Upper lobe of right lung (tissue), 1 donor: ENCODE data around the gene ZNF524. TPM values are rescaled to one million over a fixed set of nuclear protein-coding genes. Genes with fewer than 3 reads are reported as not detected.
A peak's percentile ranks its signal among the peaks of the same experiment; 100 is the strongest.

Source experiments
- ATAC-seq: fragments of 200-7000 bp; cut with Tn5 transposase; one replicate; pipeline ENCODE4 v1.9.1; 2020; ENCODE audit warnings: mild to moderate bottlenecking, moderate library complexity
- DNase-seq: peaks from one replicate; pipeline ENCODE4 v3.0.0-alpha.2; 2020
- H3K27ac ChIP-seq: fragments of 200-600 bp; one replicate; pipeline ENCODE4 v1.8.0; 2022
- H3K27me3 ChIP-seq: fragments of 200-600 bp; one replicate; pipeline ENCODE4 v1.8.0; 2022; ENCODE audit warnings: mild to moderate bottlenecking
- H3K36me3 ChIP-seq: fragments of 200-600 bp; one replicate; pipeline ENCODE4 v1.8.0; 2022
- H3K4me1 ChIP-seq: fragments of 200-600 bp; one replicate; pipeline ENCODE4 v1.8.0; 2022
- H3K4me3 ChIP-seq: fragments of 200-600 bp; one replicate; pipeline ENCODE4 v1.8.0; 2022; ENCODE audit warnings: mild to moderate bottlenecking
- H3K9me3 ChIP-seq: fragments of 200-600 bp; one replicate; pipeline ENCODE4 v1.8.0; 2022
- CTCF ChIP-seq: fragments of 200-600 bp; IDR thresholded peaks from one replicate; pipeline ENCODE4 v1.8.0; 2022; ENCODE audit warnings: antibody characterized with exemption
- intact Hi-C: fragments of 100-400 bp; cut with DNase I; formaldehyde crosslinking; loops from one replicate; pipeline ENCODE4 v1.11.0; 2022
- long read RNA-seq: library from polyadenylated mRNA; unstranded; transcript quantifications from one replicate; pipeline ENCODE4 v2.0.0, GENCODE V29; 2021
- total RNA-seq: library from RNA; stranded (reverse); fragmentation: NEBNext Ultra II Directional; extraction: Animal tissue kit (Norgen Biotek cat#: 25700); gene quantifications from one replicate; pipeline ENCODE4 v1.2.1, GENCODE V29; 2021
- donor health status: DM: no; HTN: yes; CAD: no; lungs with severe emphysema.

The ZNF524 gene, protein sequence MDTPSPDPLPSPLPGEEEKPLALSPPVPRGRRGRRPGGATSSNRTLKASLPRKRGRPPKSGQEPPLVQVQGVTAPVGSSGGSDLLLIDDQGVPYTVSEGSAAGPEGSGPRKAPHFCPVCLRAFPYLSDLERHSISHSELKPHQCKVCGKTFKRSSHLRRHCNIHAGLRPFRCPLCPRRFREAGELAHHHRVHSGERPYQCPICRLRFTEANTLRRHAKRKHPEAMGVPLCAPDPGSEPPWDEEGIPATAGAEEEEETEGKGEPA
- 28.6 TPM for total RNA-seq
- long read RNA-seq, transcript ZNF524-201 (2 exons, 1,102 nt) = major isoform, 44 of 54 reads
- long read RNA-seq, transcript ZNF524-203 (1 exons, 1,260 nt) = minor isoform, 10 of 54 reads
- long read RNA-seq, partial matches to known transcripts = 0 of 54 reads
- long read RNA-seq, other reads (novel, unspliced or antisense) = 0 of 54 reads

DNA sequence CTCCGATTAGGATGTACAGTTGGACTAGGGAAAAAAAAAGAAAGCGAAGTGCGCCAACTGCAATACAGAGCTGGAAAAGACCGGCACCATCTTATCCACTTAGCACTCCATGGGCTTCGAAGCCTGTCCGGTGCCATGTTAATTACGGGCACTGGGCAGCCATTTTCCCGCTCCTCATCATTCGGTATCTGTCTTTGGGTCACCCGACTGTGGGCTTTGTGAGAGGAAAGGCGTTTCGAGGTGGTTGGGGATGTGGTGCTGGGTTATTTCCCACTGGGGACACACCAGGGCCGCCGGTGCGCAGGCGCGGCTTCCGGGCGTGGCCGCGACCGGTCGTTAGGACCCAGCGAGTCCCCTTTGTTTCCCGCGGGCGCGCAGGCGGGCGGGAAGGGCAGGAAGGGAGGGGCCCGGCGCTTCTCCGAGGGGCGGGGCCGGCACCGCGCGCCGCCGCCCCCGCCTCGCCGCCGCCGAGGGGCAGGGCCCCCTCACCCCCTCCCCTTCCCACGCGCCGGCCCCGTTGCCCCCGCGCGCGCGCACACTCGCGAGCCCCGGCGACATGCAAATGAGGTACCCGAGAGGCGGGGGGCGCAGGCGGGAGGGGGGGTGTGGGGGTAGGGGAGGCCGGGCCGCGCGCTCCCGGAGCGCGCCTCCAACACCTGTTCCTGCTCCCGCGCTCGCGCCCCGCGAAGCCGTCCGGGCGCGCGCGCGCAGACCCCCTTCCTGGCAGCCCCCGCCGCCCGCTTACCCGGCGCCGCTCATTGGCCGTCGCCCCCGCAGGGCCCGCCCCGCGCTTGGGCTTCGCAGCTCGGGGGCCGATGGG, at the start of gene ZNF524:
TSS of gene ZNF524 (plus strand) at position 447 of the 820 bp plus-strand sequence. CDS start 1,825 bp downstream, outside the sequence.
- peak; percentile 71 for ATAC-seq
- peaks cover 23% of the 10 kb centered on the region for H3K36me3 ChIP-seq
- H3K27me3 ChIP-seq = no peaks in the 10 kb centered on the region
- no peaks in the 10 kb centered on the region for H3K9me3 ChIP-seq
- H3K4me3 ChIP-seq = peak within 1 kb of the TSS; percentile 92
- DNase-seq = peak; percentile 95
- no peak for TF ChIP-seq CTCF
- peaks cover 17% of the 10 kb centered on the region for H3K4me1 ChIP-seq
- H3K27ac ChIP-seq = peak within 1 kb of the TSS; percentile 96
- intact Hi-C loops = no loop called here

- Histone ChIP-seq H3K4me1 (no peaks in the 10 kb centered on the region), H3K36me3 (no peaks in the 10 kb centered on the region), H3K9me3 (no peaks in the 10 kb centered on the region), H3K27ac (no peak overlapping the region), H3K27me3 (no peaks in the 10 kb centered on the region), H3K4me3 (no peak overlapping the region)
- DNase-seq (no peak), ATAC-seq (no peak)
- intact Hi-C loops = no loop called here
- no peak for TF ChIP-seq CTCF
Observed at GRCh38 chr19:55550321-55550650, 49.8 kb upstream of the ZNF524 start.

DNA sequence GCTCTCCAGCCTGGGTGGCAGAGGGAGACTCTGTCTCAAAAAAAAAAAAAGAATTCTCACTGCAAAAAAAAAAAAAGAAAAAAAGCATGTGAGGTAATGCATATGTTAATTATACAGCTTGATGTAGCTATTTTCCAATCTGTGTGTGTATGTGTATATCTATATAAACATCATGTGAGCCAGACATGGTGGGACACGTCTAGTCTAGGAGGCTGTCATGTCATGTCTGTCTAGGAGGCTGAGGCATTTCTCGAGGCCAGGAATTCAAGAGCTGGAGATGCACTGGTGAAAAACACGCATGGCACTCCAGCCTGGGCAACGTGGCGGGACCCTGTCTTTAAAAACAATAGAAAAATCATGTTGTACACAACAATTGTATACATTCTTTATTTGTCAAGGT, 47.9 kb upstream of the ZNF524 start:
- no peaks in the 10 kb centered on the region for H3K4me1 ChIP-seq
- H3K36me3 ChIP-seq = no peaks in the 10 kb centered on the region
- TF ChIP-seq CTCF = no peak
- intact Hi-C loops = no loop called here
- H3K27me3 ChIP-seq = no peaks in the 10 kb centered on the region
- H3K4me3 ChIP-seq = no peak overlapping the region
- DNase-seq = no peak
- no peak overlapping the region for H3K27ac ChIP-seq
- no peaks in the 10 kb centered on the region for H3K9me3 ChIP-seq
- ATAC-seq = no peak

- DNase-seq = no peak
- intact Hi-C loops = no loop called here
- ATAC-seq = no peak
Observed at GRCh38 chr19:55552620-55553019, 47.5 kb upstream of the ZNF524 start.

More at GRCh38 chr19:55552620-55553019, 47.5 kb upstream of the ZNF524 start:
- H3K4me3 ChIP-seq = no peak overlapping the region
- no peaks in the 10 kb centered on the region for H3K27me3 ChIP-seq
- H3K4me1 ChIP-seq = no peaks in the 10 kb centered on the region
- no peaks in the 10 kb centered on the region for H3K9me3 ChIP-seq
- no peak overlapping the region for H3K27ac ChIP-seq
- TF ChIP-seq CTCF = no peak
- no peaks in the 10 kb centered on the region for H3K36me3 ChIP-seq
